Neural cell (in vitro differentiated cells): Measurements from ENCODE around the gene TFB1M.

Source experiments
- EP300 ChIP-seq: fragments of 450-650 bp; conservative IDR thresholded peaks from 2 replicates; pipeline ENCODE4 v1.6.1; 2014; ENCODE audit warnings: antibody characterized with exemption, mild to moderate bottlenecking, moderate library complexity; ENCODE audit not compliant: poor library complexity, severe bottlenecking
- EZH2 ChIP-seq: fragments of 200-600, 300-800 bp; shearing (Covaris generic), sonication (generic); IDR thresholded peaks from 2 replicates; pipeline ENCODE4 v1.6.1; 2014; ENCODE audit warnings: antibody characterized with exemption, low read length, borderline replicate concordance, mild to moderate bottlenecking; ENCODE audit not compliant: insufficient read depth, poor library complexity, severe bottlenecking
- MXI1 ChIP-seq: fragments of 450-650 bp; conservative IDR thresholded peaks from 2 replicates; pipeline ENCODE4 v1.6.1; 2014; ENCODE audit warnings: antibody characterized with exemption, mild to moderate bottlenecking; ENCODE audit not compliant: poor library complexity, severe bottlenecking
- POLR2AphosphoS5 ChIP-seq: IDR thresholded peaks from 2 replicates; pipeline ENCODE4 v1.6.1; 2012
- RAD21 ChIP-seq: fragments of 450-650 bp; conservative IDR thresholded peaks from 2 replicates; pipeline ENCODE4 v1.6.1; 2014; ENCODE audit warnings: antibody characterized with exemption, mild to moderate bottlenecking, moderate library complexity
- REST ChIP-seq: IDR thresholded peaks from 2 replicates; pipeline ENCODE4 v1.6.1; 2012; ENCODE audit warnings: borderline replicate concordance
- TF ChIP-seq, protein P1 (sequence below): fragments of 450-650 bp; IDR thresholded peaks from 2 replicates; pipeline ENCODE4 v1.5.1; 2014; ENCODE audit warnings: antibody characterized with exemption, mild to moderate bottlenecking, moderate library complexity; ENCODE audit not compliant: poor library complexity, severe bottlenecking

- TF ChIP-seq EP300 (no peak), MXI1 (no peak), POLR2AphosphoS5 (no peak), EZH2 (no peak), RAD21 (no peak), REST (no peak)
- TF ChIP-seq, protein P1, sequence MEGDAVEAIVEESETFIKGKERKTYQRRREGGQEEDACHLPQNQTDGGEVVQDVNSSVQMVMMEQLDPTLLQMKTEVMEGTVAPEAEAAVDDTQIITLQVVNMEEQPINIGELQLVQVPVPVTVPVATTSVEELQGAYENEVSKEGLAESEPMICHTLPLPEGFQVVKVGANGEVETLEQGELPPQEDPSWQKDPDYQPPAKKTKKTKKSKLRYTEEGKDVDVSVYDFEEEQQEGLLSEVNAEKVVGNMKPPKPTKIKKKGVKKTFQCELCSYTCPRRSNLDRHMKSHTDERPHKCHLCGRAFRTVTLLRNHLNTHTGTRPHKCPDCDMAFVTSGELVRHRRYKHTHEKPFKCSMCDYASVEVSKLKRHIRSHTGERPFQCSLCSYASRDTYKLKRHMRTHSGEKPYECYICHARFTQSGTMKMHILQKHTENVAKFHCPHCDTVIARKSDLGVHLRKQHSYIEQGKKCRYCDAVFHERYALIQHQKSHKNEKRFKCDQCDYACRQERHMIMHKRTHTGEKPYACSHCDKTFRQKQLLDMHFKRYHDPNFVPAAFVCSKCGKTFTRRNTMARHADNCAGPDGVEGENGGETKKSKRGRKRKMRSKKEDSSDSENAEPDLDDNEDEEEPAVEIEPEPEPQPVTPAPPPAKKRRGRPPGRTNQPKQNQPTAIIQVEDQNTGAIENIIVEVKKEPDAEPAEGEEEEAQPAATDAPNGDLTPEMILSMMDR, result no peak
These were observed 16.6 kb upstream of the TFB1M start for GRCh38 chr6:155330922-155331321.
